Smooth muscle cell (in vitro differentiated cells): ENCODE measurements around the gene TMEM182. TPM values are rescaled to one million over a fixed set of nuclear protein-coding genes. Genes with fewer than 3 reads are reported as not detected.

Experiments
- DNase-seq: peaks from one replicate; lab custom pipeline; 2025; ENCODE audit not compliant: unreplicated experiment; lab: John Stamatoyannopoulos, UW
- H2AFZ ChIP-seq: fragments of 200-600 bp; sonication (generic); 2 replicates; pipeline ENCODE4 v1.6.0; 2016; ENCODE audit warnings: antibody characterized with exemption, low read depth, mild to moderate bottlenecking
- H3F3A ChIP-seq: fragments of 200-600 bp; sonication (generic); 2 replicates; pipeline ENCODE4 v1.6.0; 2017; ENCODE audit warnings: antibody characterized with exemption, low read depth
- H3K27ac ChIP-seq: fragments of 200-600 bp; sonication (generic); 2 replicates; pipeline ENCODE4 v1.5.1; 2016; ENCODE audit warnings: low read depth, mild to moderate bottlenecking
- H3K27me3 ChIP-seq: fragments of 200-600 bp; sonication (generic); 2 replicates; pipeline ENCODE4 v1.6.1; 2016; ENCODE audit warnings: low read depth, mild to moderate bottlenecking
- H3K36me3 ChIP-seq: fragments of 200-600 bp; sonication (generic); 2 replicates; pipeline ENCODE4 v1.5.1; 2016; ENCODE audit warnings: low read depth
- H3K4me1 ChIP-seq: fragments of 200-600 bp; sonication (generic); 2 replicates; pipeline ENCODE4 v1.5.1; 2016; ENCODE audit warnings: low read depth
- H3K4me2 ChIP-seq: fragments of 200-600 bp; sonication (generic); 2 replicates; pipeline ENCODE4 v1.6.0; 2016; ENCODE audit warnings: mild to moderate bottlenecking
- H3K4me3 ChIP-seq: fragments of 200-600 bp; sonication (generic); 2 replicates; pipeline ENCODE4 v1.5.1; 2016; ENCODE audit warnings: mild to moderate bottlenecking
- H3K79me2 ChIP-seq: fragments of 200-600 bp; sonication (generic); 2 replicates; pipeline ENCODE4 v1.6.0; 2016; ENCODE audit warnings: low read depth, mild to moderate bottlenecking
- H3K9ac ChIP-seq: fragments of 200-600 bp; sonication (generic); 2 replicates; pipeline ENCODE4 v1.6.0; 2016; ENCODE audit warnings: low read depth
- H3K9me3 ChIP-seq: fragments of 200-600 bp; sonication (generic); replicated peaks from 2 replicates; pipeline ENCODE4 v1.5.1; 2016; ENCODE audit warnings: low read depth
- H4K20me1 ChIP-seq: fragments of 200-600 bp; sonication (generic); 2 replicates; pipeline ENCODE4 v1.6.0; 2016; ENCODE audit warnings: low read depth
- CTCF ChIP-seq: fragments of 200-600 bp; sonication (generic); IDR thresholded peaks from 2 replicates; pipeline ENCODE4 v1.5.1; 2017; ENCODE audit warnings: borderline replicate concordance, mild to moderate bottlenecking, antibody characterized with exemption; ENCODE audit not compliant: insufficient read depth, poor library complexity, severe bottlenecking
- WGBS: methylation state at CpG from one replicate; pipeline ENCODE4 v1.1.7; 2016; ENCODE audit warnings: low lambda C conversion rate; 5-methylcytosine and 5-hydroxymethylcytosine counted together
- polyA plus RNA-seq: library from polyadenylated mRNA; unstranded; fragments of >200 nt; fragmentation: Nextera tagmentation; extraction: Ambion mirVana; gene quantifications from 2 replicates; pipeline ENCODE4 v1.2.1, GENCODE V29; 2016
- total RNA-seq: library from RNA; depleted of rRNA; stranded (reverse); fragments of >200 nt; gene quantifications from 2 replicates; pipeline ENCODE4 v1.2.3, GENCODE V29; 2014

Gene TMEM182
- total and polyA plus RNA-seq, 2 experiments from 2014 or later: 4.0 to 12.3 TPM

- H3K4me1 ChIP-seq: no peaks in the 10 kb centered on the region
- no peaks in the 10 kb centered on the region for H3F3A ChIP-seq
- no peak overlapping the region for H3K4me2 ChIP-seq
- no peak for DNase-seq
- no peak overlapping the region for H3K9ac ChIP-seq
- WGBS: 90% methylated on average over 6 of the region's 6 CpGs
- no peaks in the 10 kb centered on the region for H3K79me2 ChIP-seq
- no peak overlapping the region for H3K4me3 ChIP-seq
- H3K27ac ChIP-seq: no peak overlapping the region
- no peaks in the 10 kb centered on the region for H4K20me1 ChIP-seq
- H3K27me3 ChIP-seq: no peaks in the 10 kb centered on the region
- no peaks in the 10 kb centered on the region for H3K9me3 ChIP-seq
- H3K36me3 ChIP-seq: no peaks in the 10 kb centered on the region
- TF ChIP-seq CTCF: no peak
- H2AFZ ChIP-seq: no peak overlapping the region
Observed at GRCh38 chr2:102764083-102764482, 2.3 kb downstream of the TMEM182 start.

DNA sequence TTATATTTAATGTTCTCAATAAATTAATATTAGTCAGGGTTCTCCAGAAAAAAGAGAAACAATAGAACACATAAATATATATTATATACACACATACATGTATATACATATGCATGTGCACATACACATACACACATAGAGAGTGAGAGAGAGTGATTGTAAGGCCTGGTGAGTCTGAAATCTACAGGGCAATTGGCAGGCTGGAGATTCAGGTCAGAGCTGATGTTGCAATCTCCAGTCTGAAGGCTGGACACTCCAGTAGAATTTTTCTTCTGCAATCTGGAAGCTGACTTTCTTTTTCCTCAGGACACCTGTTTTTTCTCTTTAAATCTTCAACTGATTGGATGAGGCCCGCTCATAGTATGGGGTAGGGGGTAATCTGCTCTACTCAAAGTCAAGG is 3.2 kb downstream of the TMEM182 start:
- no peak for TF ChIP-seq CTCF
- H3K27ac ChIP-seq: no peak overlapping the region
- H3K9me3 ChIP-seq: no peaks in the 10 kb centered on the region
- H3K4me3 ChIP-seq: no peak overlapping the region
- 100% methylated on average over 1 of the region's 1 CpG for WGBS
- no peaks in the 10 kb centered on the region for H3F3A ChIP-seq
- H2AFZ ChIP-seq: no peak overlapping the region
- H3K4me1 ChIP-seq: no peaks in the 10 kb centered on the region
- H3K27me3 ChIP-seq: no peaks in the 10 kb centered on the region
- no peaks in the 10 kb centered on the region for H4K20me1 ChIP-seq
- H3K36me3 ChIP-seq: no peaks in the 10 kb centered on the region
- H3K4me2 ChIP-seq: no peak overlapping the region
- no peak for DNase-seq
- no peak overlapping the region for H3K9ac ChIP-seq
- H3K79me2 ChIP-seq: no peaks in the 10 kb centered on the region

DNA sequence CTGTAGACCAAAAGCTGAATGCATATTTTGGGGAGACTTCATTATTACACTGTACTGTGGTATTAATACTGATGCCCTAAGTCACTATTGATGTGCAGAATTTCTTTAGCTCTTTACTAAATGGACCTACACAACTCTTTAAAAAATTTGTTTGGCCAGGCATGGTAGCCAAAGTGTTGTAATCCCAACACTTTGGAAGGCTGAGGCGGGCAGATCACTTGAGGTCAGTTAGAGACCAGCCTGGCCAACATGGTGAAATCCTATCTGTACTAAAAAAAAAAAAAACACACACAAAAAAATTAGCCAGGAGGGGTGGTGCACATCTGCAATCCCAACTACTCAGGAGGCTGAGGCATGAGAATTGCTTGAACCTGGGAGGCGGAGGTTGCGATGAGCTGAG is 6.4 kb downstream of the TMEM182 start:
- Histone ChIP-seq H3K79me2 (no peaks in the 10 kb centered on the region), H4K20me1 (no peaks in the 10 kb centered on the region), H3K4me2 (no peak overlapping the region), H3K4me3 (no peak overlapping the region), H3K9ac (no peak overlapping the region), H3K27me3 (no peaks in the 10 kb centered on the region), H3K9me3 (no peaks in the 10 kb centered on the region), H2AFZ (no peak overlapping the region), H3K27ac (no peak overlapping the region), H3F3A (no peaks in the 10 kb centered on the region), H3K4me1 (no peaks in the 10 kb centered on the region), H3K36me3 (no peaks in the 10 kb centered on the region)
- no peak for DNase-seq
- no peak for TF ChIP-seq CTCF
- 97% methylated on average over 3 of the region's 3 CpGs for WGBS

DNA sequence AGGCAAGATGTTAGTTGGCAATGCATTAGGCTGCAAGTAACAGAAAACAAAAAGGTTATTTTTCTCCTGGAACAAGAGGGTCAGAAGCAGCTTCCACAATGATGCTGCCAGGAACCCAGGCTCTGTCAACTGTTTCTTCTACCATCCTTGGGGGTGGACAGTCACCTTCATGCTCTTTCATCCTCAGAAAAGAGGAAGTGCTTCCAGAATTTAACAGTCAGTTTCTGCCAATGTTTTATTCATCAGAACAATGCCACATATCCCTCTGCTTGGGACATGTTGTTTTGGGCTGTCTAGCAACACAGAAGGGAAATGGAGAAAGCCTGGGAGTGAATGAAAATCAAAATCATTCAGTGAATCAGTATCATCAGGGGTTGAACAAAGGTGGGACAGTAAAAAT is 7.1 kb downstream of the TMEM182 start:
- TF ChIP-seq CTCF: no peak
- Histone ChIP-seq H3K4me3 (no peak overlapping the region), H3K9ac (no peak overlapping the region), H3F3A (no peaks in the 10 kb centered on the region), H3K4me1 (no peaks in the 10 kb centered on the region), H3K79me2 (no peaks in the 10 kb centered on the region), H3K27ac (no peak overlapping the region), H3K4me2 (no peak overlapping the region), H3K9me3 (no peaks in the 10 kb centered on the region), H2AFZ (no peak overlapping the region), H3K36me3 (no peaks in the 10 kb centered on the region), H3K27me3 (no peaks in the 10 kb centered on the region), H4K20me1 (no peaks in the 10 kb centered on the region)
- DNase-seq: no peak
